HPDE6-E6E7 (cell line): ENCODE data around the gene HSD17B2.

ENCODE experiments used
- DNase-seq: peaks from one replicate; pipeline ENCODE4 v3.0.0; 2011; ENCODE audit warnings: missing footprints; ENCODE audit errors: extremely low spot score

Gene HSD17B2

GRCh38 chr16:82019535-82019934 is 15.5 kb upstream of the HSD17B2 start:
- no peak for DNase-seq

GRCh38 chr16:82020051-82020450 is 15.0 kb upstream of the HSD17B2 start:
- DNase-seq, result no peak

GRCh38 chr16:82023206-82023605 is 11.8 kb upstream of the HSD17B2 start:
- no peak for DNase-seq

- DNase-seq, result no peak
These were observed 10.7 kb upstream of the HSD17B2 start for GRCh38 chr16:82024316-82024715.

DNA sequence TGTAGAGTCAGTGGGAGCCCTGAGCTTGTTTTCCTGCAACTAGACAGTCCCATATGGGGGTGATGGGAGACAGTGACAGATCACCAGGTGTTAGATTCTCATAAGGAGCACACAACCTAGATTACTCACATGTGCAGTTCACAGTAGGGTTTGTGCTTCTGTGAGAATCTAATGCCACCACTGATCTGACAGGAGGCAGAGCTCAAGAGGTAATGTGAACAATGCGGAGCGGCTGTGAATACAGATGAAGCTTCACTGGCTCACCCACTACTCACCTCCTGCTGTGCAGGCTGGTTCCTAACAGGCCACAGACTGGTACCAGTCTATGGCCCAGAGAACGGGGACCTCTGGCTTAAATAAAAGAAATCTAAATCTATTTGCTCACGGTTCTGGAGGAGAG is 10.2 kb upstream of the HSD17B2 start:
- DNase-seq, result no peak

- no peak for DNase-seq
These were observed 7.4 kb upstream of the HSD17B2 start for GRCh38 chr16:82027629-82028064.

DNA sequence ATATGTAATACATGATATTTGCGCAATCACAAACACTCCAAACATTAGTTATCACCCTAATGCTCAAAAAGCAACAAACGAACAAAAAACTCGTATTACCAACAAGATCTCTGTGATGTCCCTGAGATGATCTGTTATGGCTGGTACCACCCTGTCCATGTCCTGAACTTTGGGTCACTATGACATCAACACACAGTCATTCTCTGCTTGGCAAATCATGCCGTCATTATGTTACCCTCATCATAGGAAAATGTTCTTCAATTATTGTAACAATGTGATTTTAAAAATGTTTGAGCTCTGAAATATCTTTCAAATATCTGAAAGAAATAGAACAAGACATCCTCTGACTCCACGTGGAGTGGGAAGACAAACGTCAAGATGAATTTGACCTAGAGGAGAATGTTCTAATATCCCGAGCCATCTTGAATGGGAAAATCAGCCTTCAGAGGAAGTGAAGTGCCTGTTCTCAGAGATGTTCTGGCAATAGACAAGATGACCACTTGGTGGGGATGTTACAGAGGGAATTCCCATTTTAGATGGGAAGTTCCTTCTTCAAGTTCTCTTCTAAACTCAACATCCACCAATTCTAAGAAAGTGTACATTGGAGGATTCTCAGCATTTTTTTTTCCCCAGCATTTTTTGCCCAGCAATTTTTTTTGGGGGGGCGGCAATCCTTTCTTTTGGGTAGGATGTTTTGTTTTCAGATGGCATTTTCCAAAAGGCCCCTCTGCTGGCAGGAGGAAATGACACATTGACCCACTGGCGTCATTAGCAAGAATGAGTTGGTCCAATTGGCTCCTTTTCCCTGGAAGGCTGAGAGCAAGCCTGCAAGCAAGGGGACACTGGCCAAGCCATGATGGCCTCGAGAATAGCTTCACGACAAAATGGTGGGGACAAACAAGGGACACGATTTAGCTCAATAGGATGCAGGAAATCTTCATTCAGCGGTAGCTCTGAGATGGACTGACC is 3.7 kb upstream of the HSD17B2 start:
- peak; percentile 72 for DNase-seq

GRCh38 chr16:82033006-82033405 is 2.0 kb upstream of the HSD17B2 start:
- DNase-seq, result no peak

DNA sequence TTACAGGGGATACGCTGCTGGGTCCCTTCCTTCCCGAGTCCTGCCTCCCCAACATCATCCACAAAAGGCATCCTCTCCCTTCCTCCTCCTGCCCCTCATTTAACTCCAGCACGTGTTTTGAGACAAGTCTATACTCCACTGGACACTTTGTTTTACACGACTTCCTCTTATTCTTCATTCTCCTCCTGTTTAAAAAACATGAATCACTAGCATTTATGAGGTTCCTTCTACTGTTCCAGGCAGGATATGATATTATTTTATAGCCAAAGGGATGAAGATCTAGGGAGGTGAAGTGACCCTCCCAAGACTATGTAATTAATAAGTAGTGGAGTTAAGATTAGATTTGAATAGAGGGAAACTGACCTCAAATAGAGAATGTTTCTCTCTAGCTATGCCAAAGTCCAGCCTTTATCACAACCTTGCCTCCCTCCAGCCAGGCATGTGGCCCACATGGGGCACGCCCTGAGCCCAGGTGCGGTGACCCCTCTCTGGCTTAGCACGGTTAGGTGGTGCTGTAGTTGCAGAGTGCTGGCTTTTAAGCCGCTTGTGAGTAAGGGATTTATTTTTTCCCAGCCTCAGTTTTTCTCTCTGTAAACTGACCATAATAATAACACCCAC is 1.3 kb upstream of the HSD17B2 start:
- no peak for DNase-seq

GRCh38 chr16:82037251-82037650 is 2.2 kb downstream of the HSD17B2 start:
- no peak for DNase-seq

GRCh38 chr16:82037666-82038065 is 2.6 kb downstream of the HSD17B2 start:
- DNase-seq, result no peak

DNA sequence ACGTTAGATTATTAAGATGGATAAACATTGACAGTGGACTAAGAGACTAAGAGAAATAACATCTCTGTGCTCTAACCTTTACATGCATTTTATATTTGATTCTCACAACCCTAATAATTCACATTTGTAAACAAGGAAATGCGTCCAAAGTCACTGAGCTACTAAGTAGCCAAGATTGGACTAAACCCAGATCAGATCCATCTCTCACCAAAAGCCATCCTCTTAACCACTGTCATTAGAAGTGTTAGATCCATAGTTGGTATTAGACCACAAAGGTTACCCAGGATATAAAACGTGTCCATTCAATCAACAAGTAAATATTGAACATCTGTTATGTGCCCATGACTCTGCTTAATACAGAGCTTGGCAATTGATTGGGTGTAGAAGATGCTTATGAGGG is 5.2 kb downstream of the HSD17B2 start:
- no peak for DNase-seq

- DNase-seq, result no peak
These were observed 6.5 kb downstream of the HSD17B2 start for GRCh38 chr16:82041542-82041941.

DNA sequence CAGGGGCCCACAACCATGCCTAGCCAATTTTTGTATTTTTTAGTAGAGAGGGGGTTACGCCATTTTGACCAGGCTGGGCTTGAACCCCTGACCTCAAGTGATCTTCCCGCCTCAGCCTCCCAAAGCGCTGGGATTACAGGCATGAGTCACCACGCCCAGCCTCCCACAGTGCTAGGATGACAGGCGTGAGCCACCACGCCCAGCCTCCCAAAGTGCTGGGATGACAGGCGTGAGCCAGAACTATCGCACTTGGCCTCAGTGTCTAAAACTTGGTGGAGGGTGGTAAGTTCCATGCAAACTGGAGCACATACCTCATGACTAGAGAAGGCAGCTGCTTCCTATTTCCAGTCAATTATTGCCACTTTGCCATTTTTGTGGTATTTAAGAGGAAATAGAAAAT is 7.1 kb downstream of the HSD17B2 start:
- no peak for DNase-seq

GRCh38 chr16:82042846-82043245 is 7.8 kb downstream of the HSD17B2 start:
- no peak for DNase-seq

DNA sequence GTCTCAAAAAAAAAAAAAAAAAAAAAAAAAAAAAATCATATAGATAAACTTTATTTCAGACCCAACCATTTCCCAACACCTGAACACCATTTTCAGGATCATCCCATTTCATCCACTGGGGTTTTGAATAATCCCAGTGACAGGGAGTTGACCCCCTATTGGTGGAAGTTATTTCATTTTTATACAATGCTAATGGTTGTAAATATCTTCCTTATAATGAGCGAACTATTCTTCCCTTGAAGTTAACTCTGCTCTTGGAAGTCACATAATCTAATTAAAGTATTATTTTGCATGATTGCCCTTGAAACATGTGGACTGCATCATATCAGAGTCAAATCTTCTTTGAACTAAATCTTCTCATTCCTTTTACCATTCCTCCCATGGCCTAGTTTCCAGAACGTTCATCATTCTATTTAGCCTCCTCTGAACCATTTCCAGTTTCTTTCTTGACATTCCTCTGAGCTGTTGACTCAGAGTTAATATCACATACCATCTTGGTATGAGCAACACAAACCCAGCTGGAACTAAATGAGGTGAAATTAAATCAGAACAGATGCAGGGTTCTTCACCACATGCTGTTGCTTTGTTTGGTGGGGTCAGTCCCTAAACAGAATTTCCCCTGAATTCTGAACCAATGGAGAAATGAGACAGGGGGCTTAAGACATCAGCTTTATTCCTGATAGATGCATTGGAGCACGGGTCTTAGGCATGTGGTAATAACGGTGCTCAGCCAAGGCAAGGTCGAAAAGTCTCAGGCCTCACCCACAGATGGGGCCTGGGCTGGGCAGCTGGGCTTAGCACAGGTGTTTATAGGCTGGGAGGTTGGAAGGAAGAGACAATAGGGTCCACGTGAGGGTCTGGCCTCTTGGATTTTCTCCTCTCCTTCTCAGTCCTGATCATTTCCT is 8.9 kb downstream of the HSD17B2 start:
- DNase-seq, result no peak

GRCh38 chr16:82044585-82044911 is 9.5 kb downstream of the HSD17B2 start:
- DNase-seq, result no peak

DNA sequence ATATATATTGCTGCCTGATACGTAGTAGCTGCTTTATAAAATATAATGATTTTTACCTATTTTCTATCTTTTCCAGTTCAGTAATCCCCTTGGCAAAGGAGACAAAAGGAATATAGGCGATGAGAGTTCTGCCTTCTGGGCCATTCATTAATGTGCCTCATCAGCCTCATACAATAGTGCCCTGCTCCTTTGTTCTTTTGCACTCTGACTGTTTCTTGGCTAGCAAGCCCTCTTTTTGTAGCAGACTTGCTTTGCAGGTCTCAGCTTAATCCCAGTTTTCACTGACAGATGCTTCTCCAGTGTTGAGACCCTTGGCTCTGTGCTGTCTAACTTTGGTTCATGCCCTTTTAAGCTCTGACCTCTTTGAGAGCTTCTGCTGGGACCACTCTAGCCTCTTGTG is 10.4 kb downstream of the HSD17B2 start:
- DNase-seq, result no peak

DNA sequence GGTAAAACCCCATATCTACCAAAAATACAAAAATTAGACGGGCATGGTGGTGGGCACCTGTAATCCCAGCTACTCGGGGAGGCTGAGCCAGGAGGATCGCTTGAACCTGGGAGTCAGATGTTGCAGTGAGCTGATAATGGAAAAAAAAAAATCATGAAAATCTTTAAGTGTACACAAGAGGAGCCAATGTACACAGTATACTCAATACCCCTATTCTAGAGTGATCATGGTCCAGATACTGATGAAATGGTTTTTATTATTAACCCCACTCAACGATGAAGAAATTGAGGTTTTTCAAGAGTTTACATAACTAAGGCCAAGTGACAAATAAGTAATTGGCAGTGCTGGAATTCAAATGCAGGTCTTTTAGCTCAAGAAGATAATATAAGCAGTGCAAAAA is 11.5 kb downstream of the HSD17B2 start:
- DNase-seq, result no peak

DNA sequence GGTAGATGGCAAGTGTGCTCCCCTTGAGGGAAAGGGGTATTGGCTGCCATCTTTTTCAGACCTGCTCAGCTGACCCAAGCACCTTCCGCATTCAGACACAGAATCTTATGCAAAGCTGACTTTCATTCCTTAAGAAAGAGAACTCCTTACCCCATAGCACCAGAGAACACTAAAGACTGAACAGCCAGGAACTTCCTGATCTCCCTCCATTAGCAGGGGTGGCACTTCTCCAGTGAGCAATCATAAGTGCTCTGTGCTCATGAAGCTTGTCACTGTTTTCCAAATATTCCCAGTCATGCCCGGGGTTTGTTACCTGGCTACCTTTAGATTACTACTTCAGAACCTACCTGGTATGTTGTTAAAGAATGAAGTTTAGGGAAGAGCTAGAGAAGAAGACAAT is 11.9 kb downstream of the HSD17B2 start:
- DNase-seq, result no peak

- no peak for DNase-seq
These were observed 12.3 kb downstream of the HSD17B2 start for GRCh38 chr16:82047374-82047773.

GRCh38 chr16:82047787-82048186 is 12.7 kb downstream of the HSD17B2 start:
- no peak for DNase-seq
